IPS-18a (cell line): ENCODE measurements around the gene WWC1.

ENCODE experiments used
- H3K27ac ChIP-seq: one replicate; pipeline ENCODE4 v1.5.1; 2013; ENCODE audit warnings: low read length
- H3K27me3 ChIP-seq: one replicate; pipeline ENCODE4 v1.6.1; 2013; ENCODE audit warnings: mild to moderate bottlenecking, low read length; ENCODE audit not compliant: control insufficient read depth, insufficient read depth
- H3K36me3 ChIP-seq: one replicate; pipeline ENCODE4 v1.6.1; 2013; ENCODE audit warnings: low read depth, low read length; ENCODE audit not compliant: control insufficient read depth
- H3K4me1 ChIP-seq: one replicate; pipeline ENCODE4 v1.6.1; 2013; ENCODE audit warnings: low read depth, low read length; ENCODE audit not compliant: control insufficient read depth
- H3K4me3 ChIP-seq: one replicate; pipeline ENCODE4 v1.5.1; 2013; ENCODE audit warnings: low read length
- H3K9ac ChIP-seq: one replicate; pipeline ENCODE4 v1.6.1; 2013; ENCODE audit warnings: mild to moderate bottlenecking, low read length, moderate library complexity
- H3K9me3 ChIP-seq: one replicate; pipeline ENCODE4 v1.6.1; 2013; ENCODE audit warnings: low read depth, low read length; ENCODE audit not compliant: control insufficient read depth

Gene WWC1

GRCh38 chr5:168408561-168409305 is 117.3 kb downstream of the WWC1 start:
- H3K36me3 ChIP-seq = peaks cover 41% of the 10 kb centered on the region
- no peak overlapping the region for H3K9ac ChIP-seq
- H3K27me3 ChIP-seq = no peaks in the 10 kb centered on the region
- H3K9me3 ChIP-seq = no peaks in the 10 kb centered on the region
- H3K4me1 ChIP-seq = no peaks in the 10 kb centered on the region
- H3K4me3 ChIP-seq = no peak overlapping the region
- H3K27ac ChIP-seq = no peak overlapping the region

GRCh38 chr5:168409591-168410458 is 118.4 kb downstream of the WWC1 start:
- Histone ChIP-seq H3K27me3 (no peaks in the 10 kb centered on the region), H3K4me3 (no peak overlapping the region), H3K9ac (no peak overlapping the region), H3K4me1 (no peaks in the 10 kb centered on the region), H3K27ac (no peak overlapping the region), H3K9me3 (no peaks in the 10 kb centered on the region), H3K36me3 (peaks cover 51% of the 10 kb centered on the region)

GRCh38 chr5:168411871-168412270 is 120.4 kb downstream of the WWC1 start:
- no peaks in the 10 kb centered on the region for H3K4me1 ChIP-seq
- H3K27ac ChIP-seq = no peak overlapping the region
- no peak overlapping the region for H3K4me3 ChIP-seq
- H3K27me3 ChIP-seq = no peaks in the 10 kb centered on the region
- H3K36me3 ChIP-seq = peaks cover 55% of the 10 kb centered on the region
- no peak overlapping the region for H3K9ac ChIP-seq
- no peaks in the 10 kb centered on the region for H3K9me3 ChIP-seq

- no peaks in the 10 kb centered on the region for H3K9me3 ChIP-seq
- H3K4me1 ChIP-seq = no peaks in the 10 kb centered on the region
- no peak overlapping the region for H3K27ac ChIP-seq
- no peaks in the 10 kb centered on the region for H3K27me3 ChIP-seq
- peaks cover 55% of the 10 kb centered on the region for H3K36me3 ChIP-seq
- H3K9ac ChIP-seq = no peak overlapping the region
- no peak overlapping the region for H3K4me3 ChIP-seq
Observed at GRCh38 chr5:168413062-168413461, 121.6 kb downstream of the WWC1 start.

- Histone ChIP-seq H3K4me3 (no peak overlapping the region), H3K36me3 (peaks cover 52% of the 10 kb centered on the region), H3K27ac (no peak overlapping the region), H3K9me3 (no peaks in the 10 kb centered on the region), H3K4me1 (no peaks in the 10 kb centered on the region), H3K27me3 (no peaks in the 10 kb centered on the region), H3K9ac (no peak overlapping the region)
Observed at GRCh38 chr5:168413596-168413995, 122.2 kb downstream of the WWC1 start.

- Histone ChIP-seq H3K4me3 (no peak overlapping the region), H3K27ac (no peak overlapping the region), H3K9ac (no peak overlapping the region), H3K36me3 (peaks cover 40% of the 10 kb centered on the region), H3K9me3 (no peaks in the 10 kb centered on the region), H3K27me3 (no peaks in the 10 kb centered on the region), H3K4me1 (no peaks in the 10 kb centered on the region)
Observed at GRCh38 chr5:168415401-168415800, 124.0 kb downstream of the WWC1 start.

- Histone ChIP-seq H3K9me3 (no peaks in the 10 kb centered on the region), H3K4me3 (no peak overlapping the region), H3K27me3 (no peaks in the 10 kb centered on the region), H3K4me1 (no peaks in the 10 kb centered on the region), H3K27ac (no peak overlapping the region), H3K9ac (no peak overlapping the region), H3K36me3 (peaks cover 37% of the 10 kb centered on the region)
Observed at GRCh38 chr5:168415971-168416370, 124.5 kb downstream of the WWC1 start.

GRCh38 chr5:168417731-168418429 is 126.4 kb downstream of the WWC1 start:
- Histone ChIP-seq H3K4me1 (no peaks in the 10 kb centered on the region), H3K4me3 (no peak overlapping the region), H3K27me3 (no peaks in the 10 kb centered on the region), H3K9ac (no peak overlapping the region), H3K36me3 (peaks cover 26% of the 10 kb centered on the region), H3K9me3 (no peaks in the 10 kb centered on the region), H3K27ac (no peak overlapping the region)

GRCh38 chr5:168420461-168420860 is 129.0 kb downstream of the WWC1 start:
- Histone ChIP-seq H3K27me3 (no peaks in the 10 kb centered on the region), H3K36me3 (peaks cover 12% of the 10 kb centered on the region), H3K27ac (no peak overlapping the region), H3K4me1 (no peaks in the 10 kb centered on the region), H3K4me3 (no peak overlapping the region), H3K9ac (no peak overlapping the region), H3K9me3 (no peaks in the 10 kb centered on the region)

- Histone ChIP-seq H3K9me3 (no peaks in the 10 kb centered on the region), H3K9ac (no peak overlapping the region), H3K27me3 (no peaks in the 10 kb centered on the region), H3K27ac (no peak overlapping the region), H3K4me3 (no peak overlapping the region), H3K4me1 (no peaks in the 10 kb centered on the region), H3K36me3 (peaks cover 7% of the 10 kb centered on the region)
Observed at GRCh38 chr5:168422431-168422830, 131.0 kb downstream of the WWC1 start.

GRCh38 chr5:168423478-168423877 is 132.0 kb downstream of the WWC1 start:
- Histone ChIP-seq H3K9ac (no peak overlapping the region), H3K36me3 (peaks cover 7% of the 10 kb centered on the region), H3K4me3 (no peak overlapping the region), H3K27ac (no peak overlapping the region), H3K27me3 (no peaks in the 10 kb centered on the region), H3K9me3 (no peaks in the 10 kb centered on the region), H3K4me1 (no peaks in the 10 kb centered on the region)
